Esophagus (tissue), 2 donors: ENCODE results near the gene VTA1. TPM values are rescaled to one million over a fixed set of nuclear protein-coding genes. Genes with fewer than 3 reads are reported as not detected.
"Not testable (repeated sequence)": the region's sequence is repeated elsewhere in the genome, so short reads cannot be mapped to it uniquely, and the experiment has no call there.

Experiments used
- H3K27ac ChIP-seq, 2 donors: one replicate each; pipeline ENCODE4 v1.5.1; 2013; ENCODE audit warnings: low read depth in 2 of 2, mild to moderate bottlenecking in 2 of 2, inconsistent platforms in 1 of 2, low read length in 1 of 2, moderate library complexity in 1 of 2
- H3K27me3 ChIP-seq, 2 donors: one replicate each; pipeline ENCODE4 v1.6.1; 2013; ENCODE audit warnings: low read length in 2 of 2, control low read depth in 1 of 2, mild to moderate bottlenecking in 1 of 2; ENCODE audit not compliant: insufficient read depth in 2 of 2, control insufficient read depth in 1 of 2
- H3K36me3 ChIP-seq, 2 donors: one replicate each; pipeline ENCODE4 v1.6.1; 2013; ENCODE audit warnings: low read length in 1 of 2; ENCODE audit not compliant: control insufficient read depth in 2 of 2, insufficient read depth in 2 of 2
- H3K4me1 ChIP-seq, 2 donors: one replicate each; pipeline ENCODE4 v1.6.1; 2013; ENCODE audit warnings: low read length in 1 of 2; ENCODE audit not compliant: control insufficient read depth in 2 of 2, insufficient read depth in 2 of 2
- H3K4me3 ChIP-seq, 2 donors: one replicate each; pipeline ENCODE4 v1.5.1; 2013; ENCODE audit warnings: low read length in 2 of 2, mild to moderate bottlenecking in 2 of 2, low read depth in 1 of 2, moderate library complexity in 1 of 2
- H3K9me3 ChIP-seq, 2 donors: one replicate each; pipeline ENCODE4 v1.6.1; 2013; ENCODE audit warnings: mild to moderate bottlenecking in 2 of 2, low read depth in 1 of 2, low read length in 1 of 2, moderate library complexity in 1 of 2; ENCODE audit not compliant: control insufficient read depth in 2 of 2, insufficient read depth in 1 of 2
- WGBS, 2 donors: extraction: QIAGEN DNeasy Blood & Tissue Kit; methylation state at CpG; one replicate each; pipeline ENCODE4 v1.1.7; 2013; 5-methylcytosine and 5-hydroxymethylcytosine counted together
- polyA plus RNA-seq, 2 donors: library from polyadenylated mRNA; stranded (reverse); fragments of 200-250 nt; gene quantifications; one replicate each; pipeline ENCODE4 v1.2.3, GENCODE V29; 2013
- donor health status: healthy with polysubstance abuse.
- donor health status: Bipolar disorder and iron deficiency.

The VTA1 gene
- polyA plus RNA-seq, 2 donors, result 21.4 to 36.8 TPM

DNA sequence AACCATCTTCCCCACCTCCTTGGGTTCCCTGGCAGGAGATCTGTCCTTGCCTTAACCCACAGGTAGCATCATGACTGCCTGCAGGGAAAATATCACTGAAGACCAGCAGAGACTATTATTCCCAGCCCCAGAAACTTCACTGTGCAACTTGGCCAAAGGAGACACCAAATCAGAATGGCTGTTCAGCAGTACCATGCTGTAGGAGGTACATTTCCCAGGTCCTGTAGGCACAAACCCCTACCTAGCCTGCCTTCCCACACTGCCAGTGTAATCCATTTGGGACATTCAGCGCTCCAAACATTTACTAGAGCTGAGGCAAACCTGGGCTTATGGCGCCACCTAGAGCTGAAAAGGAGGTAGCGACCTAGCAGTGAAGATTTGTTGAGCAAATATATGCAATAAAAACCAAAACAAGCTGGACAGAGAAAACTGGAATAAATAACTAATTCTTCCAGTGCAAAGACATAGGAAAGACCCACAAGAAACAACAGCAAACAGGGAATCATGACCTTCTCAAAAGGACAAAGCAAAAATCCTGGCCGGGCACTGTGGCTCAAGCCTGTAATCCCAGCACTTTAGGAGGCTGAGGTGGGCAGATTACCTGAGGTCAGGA is 60.3 kb downstream of the VTA1 start:
- H3K27ac ChIP-seq, result no peak overlapping the region
- H3K27me3 ChIP-seq, result no peaks in the 10 kb centered on the region
- H3K4me3 ChIP-seq, result no peak overlapping the region
- H3K9me3 ChIP-seq, result no peaks in the 10 kb centered on the region
- 76 to 78% methylated on average over 4 of the region's 4 CpGs for WGBS, 2 donors
- H3K36me3 ChIP-seq, result no peaks in the 10 kb centered on the region
- H3K4me1 ChIP-seq, result no peaks in the 10 kb centered on the region

DNA sequence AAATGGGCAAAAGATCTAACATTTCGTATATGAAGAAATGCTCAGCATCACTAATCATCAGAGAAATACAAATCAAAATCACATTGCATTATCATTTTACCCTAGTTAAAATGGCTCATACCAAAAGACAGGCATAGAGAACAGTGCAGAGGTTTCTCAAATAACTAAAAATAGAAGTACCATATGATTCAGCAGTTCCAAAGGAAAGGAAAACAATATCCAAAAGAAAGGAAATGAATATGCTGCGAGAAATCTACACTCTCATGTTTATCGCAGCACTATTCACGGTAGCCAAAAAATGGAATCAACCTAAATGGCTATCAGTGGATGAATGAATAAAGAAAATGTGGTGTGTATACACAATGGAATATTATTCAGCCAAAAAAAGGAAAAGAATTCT is 63.5 kb downstream of the VTA1 start:
- no peak overlapping the region for H3K4me3 ChIP-seq
- H3K27me3 ChIP-seq, result no peaks in the 10 kb centered on the region
- H3K9me3 ChIP-seq, result peaks cover 0 to 8% of the 10 kb centered on the region in 2 donors
- 92 to 94% methylated on average over 4 of the region's 4 CpGs for WGBS, 2 donors
- no peak overlapping the region for H3K27ac ChIP-seq
- H3K4me1 ChIP-seq, result no peaks in the 10 kb centered on the region
- peaks cover 0 to 12% of the 10 kb centered on the region in 2 donors for H3K36me3 ChIP-seq

GRCh38 chr6:142213402-142213801 is 66.3 kb downstream of the VTA1 start:
- WGBS, 2 donors, result 100% methylated on average over 1 of the region's 1 CpG
- H3K36me3 ChIP-seq, result peaks cover under 1 to 12% of the 10 kb centered on the region in 2 donors
- peaks cover 0 to 8% of the 10 kb centered on the region in 2 donors for H3K9me3 ChIP-seq
- no peaks in the 10 kb centered on the region for H3K27me3 ChIP-seq
- H3K27ac ChIP-seq, result no peak overlapping the region
- no peak overlapping the region for H3K4me3 ChIP-seq
- H3K4me1 ChIP-seq, result no peaks in the 10 kb centered on the region

- Histone ChIP-seq H3K9me3 (peaks cover 0 to 2% of the 10 kb centered on the region in 2 donors), H3K4me1 (no peaks in the 10 kb centered on the region), H3K36me3 (peaks cover 3% of the 10 kb centered on the region in 2 donors), H3K27me3 (no peaks in the 10 kb centered on the region), H3K4me3 (no peak overlapping the region), H3K27ac (no peak overlapping the region)
- 84 to 90% methylated on average over 2 of the region's 2 CpGs for WGBS, 2 donors
These were observed 71.4 kb downstream of the VTA1 start for GRCh38 chr6:142218446-142218845.

GRCh38 chr6:142222022-142222421 is 75.0 kb downstream of the VTA1 start:
- Histone ChIP-seq H3K4me1 (no peaks in the 10 kb centered on the region), H3K27me3 (no peaks in the 10 kb centered on the region), H3K36me3 (peaks cover 0 to 3% of the 10 kb centered on the region in 2 donors), H3K4me3 (no peak overlapping the region), H3K9me3 (no peaks in the 10 kb centered on the region), H3K27ac (no peak overlapping the region)
- 91 to 94% methylated on average over 6 of the region's 6 CpGs for WGBS, 2 donors

GRCh38 chr6:142223938-142224337 is 76.9 kb downstream of the VTA1 start:
- WGBS, 2 donors, result 80 to 87% methylated on average over 8 of the region's 8 CpGs

GRCh38 chr6:142225115-142225514 is 78.1 kb downstream of the VTA1 start:
- Histone ChIP-seq H3K27me3 (no peaks in the 10 kb centered on the region), H3K27ac (no peak overlapping the region), H3K4me1 (no peaks in the 10 kb centered on the region), H3K4me3 (no peak overlapping the region), H3K9me3 (no peaks in the 10 kb centered on the region), H3K36me3 (no peaks in the 10 kb centered on the region)
- WGBS, 2 donors, result 48 to 64% methylated on average over 4 of the region's 4 CpGs

More at GRCh38 chr6:142223938-142224337, 76.9 kb downstream of the VTA1 start:
- no peaks in the 10 kb centered on the region for H3K36me3 ChIP-seq
- H3K9me3 ChIP-seq, result no peaks in the 10 kb centered on the region
- H3K27me3 ChIP-seq, result no peaks in the 10 kb centered on the region
- H3K4me3 ChIP-seq, result no peak overlapping the region
- H3K4me1 ChIP-seq, result no peaks in the 10 kb centered on the region
- H3K27ac ChIP-seq, result no peak overlapping the region

DNA sequence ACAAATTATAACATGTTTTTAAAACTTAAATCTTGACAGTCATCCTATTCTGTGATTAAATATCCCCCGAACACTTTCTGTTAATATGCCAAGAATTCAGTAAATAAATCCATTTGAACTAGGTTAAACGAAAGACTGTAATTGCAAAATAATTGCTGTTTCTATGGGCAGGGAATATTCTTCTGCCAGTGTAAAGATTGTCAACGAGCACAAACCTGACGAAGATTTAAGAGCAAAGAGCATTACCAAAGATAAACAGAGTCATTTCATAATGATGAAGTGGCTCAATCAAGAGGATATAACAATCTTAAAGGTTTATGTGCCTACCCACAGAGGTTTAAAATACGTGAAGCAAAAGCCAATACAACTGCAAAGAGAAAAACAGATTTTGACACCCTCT is 78.5 kb downstream of the VTA1 start:
- H3K4me3 ChIP-seq, result no peak overlapping the region
- H3K9me3 ChIP-seq, result no peaks in the 10 kb centered on the region
- no peaks in the 10 kb centered on the region for H3K4me1 ChIP-seq
- H3K36me3 ChIP-seq, result no peaks in the 10 kb centered on the region
- no peaks in the 10 kb centered on the region for H3K27me3 ChIP-seq
- H3K27ac ChIP-seq, result no peak overlapping the region
- 26 to 46% methylated on average over 5 of the region's 5 CpGs for WGBS, 2 donors

GRCh38 chr6:142226731-142227130 is 79.7 kb downstream of the VTA1 start:
- no peak overlapping the region for H3K4me3 ChIP-seq
- no peaks in the 10 kb centered on the region for H3K9me3 ChIP-seq
- H3K36me3 ChIP-seq, result no peaks in the 10 kb centered on the region
- 91 to 94% methylated on average over 4 of the region's 4 CpGs for WGBS, 2 donors
- no peak overlapping the region for H3K27ac ChIP-seq
- no peaks in the 10 kb centered on the region for H3K4me1 ChIP-seq
- H3K27me3 ChIP-seq, result no peaks in the 10 kb centered on the region

DNA sequence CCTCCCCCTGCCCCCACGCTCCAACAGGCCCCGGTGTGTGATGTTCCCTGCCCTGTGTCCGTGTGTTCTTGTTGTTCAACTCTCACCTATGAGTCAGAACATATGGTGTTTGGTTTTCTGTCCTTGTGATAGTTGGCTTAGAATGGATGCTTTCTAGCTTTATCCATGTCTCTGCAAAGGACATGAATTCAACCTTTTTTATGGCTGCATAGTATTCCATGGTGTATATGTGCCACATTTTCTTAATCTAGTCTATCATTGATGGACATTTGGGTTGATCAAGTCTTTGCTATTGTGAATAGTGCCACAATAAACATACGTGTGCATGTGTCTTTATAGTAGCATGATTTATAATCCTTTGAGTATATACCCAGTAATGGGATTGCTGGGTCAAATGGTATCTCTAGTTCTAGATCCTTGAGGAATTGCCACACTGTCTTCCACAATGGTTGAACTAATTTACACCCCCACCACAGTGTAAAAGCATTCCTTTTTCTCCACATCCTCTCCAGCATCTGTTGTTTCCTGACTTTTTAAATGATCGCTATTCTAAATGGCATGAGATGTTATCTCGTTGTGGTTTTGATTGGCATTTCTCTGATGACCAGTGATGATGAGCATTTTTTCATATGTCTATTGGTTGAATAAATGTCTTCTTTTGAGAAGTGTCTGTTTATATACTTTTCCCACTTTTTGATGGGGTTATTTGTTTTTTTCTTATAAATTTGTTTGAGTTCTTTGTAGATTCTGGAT is 82.6 kb downstream of the VTA1 start:
- 92 to 97% methylated on average over 6 of the region's 6 CpGs for WGBS, 2 donors
- H3K27ac ChIP-seq, H3K4me1 ChIP-seq, H3K4me3 ChIP-seq, H3K36me3 ChIP-seq, H3K27me3 ChIP-seq, H3K9me3 ChIP-seq: not testable (repeated sequence)
